Large intestine (tissue), 3 donors: ENCODE measurements around the gene HIBADH. TPM values are rescaled to one million over a fixed set of nuclear protein-coding genes. Genes with fewer than 3 reads are reported as not detected.

Experiments used
- DNase-seq, 2 donors: peaks; one replicate each; pipeline versions ENCODE4 v3.0.0 to v3.0.0-alpha.2; 2013
- H3K27ac ChIP-seq: one replicate; pipeline ENCODE4 v1.5.1; 2013; ENCODE audit warnings: low read length
- H3K27me3 ChIP-seq: 2 replicates; pipeline ENCODE4 v1.6.1; 2013; ENCODE audit warnings: low read length; ENCODE audit not compliant: control insufficient read depth, insufficient read depth
- H3K36me3 ChIP-seq: 2 replicates; pipeline ENCODE4 v1.6.1; 2013; ENCODE audit warnings: low read length; ENCODE audit not compliant: control insufficient read depth, insufficient read depth
- H3K4me1 ChIP-seq: one replicate; pipeline ENCODE4 v1.6.1; 2013; ENCODE audit warnings: low read length; ENCODE audit not compliant: control insufficient read depth, insufficient read depth
- H3K4me3 ChIP-seq: one replicate; pipeline ENCODE4 v1.5.1; 2013; ENCODE audit warnings: low read length
- H3K9me3 ChIP-seq: one replicate; pipeline ENCODE4 v1.6.1; 2013; ENCODE audit warnings: mild to moderate bottlenecking, low read depth, low read length, moderate library complexity; ENCODE audit not compliant: control insufficient read depth
- WGBS: methylation state at CpG from one replicate; pipeline ENCODE4 v1.1.5; 2013; ENCODE audit warnings: low lambda C conversion rate; ENCODE audit not compliant: insufficient coverage; 5-methylcytosine and 5-hydroxymethylcytosine counted together
- polyA plus RNA-seq: library from polyadenylated mRNA; unstranded; fragments of 120-200 nt; gene quantifications from one replicate; pipeline ENCODE4 v1.2.1, GENCODE V29; 2013

HIBADH gene
- polyA plus RNA-seq, 1 donor: 54.2 TPM

GRCh38 chr7:27482219-27482618, 180.5 kb downstream of the HIBADH start:
- no CpG with 5 or more reads among the region's 1 CpG for WGBS
- DNase-seq: no peak
- no peaks in the 10 kb centered on the region for H3K4me1 ChIP-seq

GRCh38 chr7:27478556-27478955, 184.1 kb downstream of the HIBADH start:
- no peaks in the 10 kb centered on the region for H3K36me3 ChIP-seq
- no peaks in the 10 kb centered on the region for H3K4me1 ChIP-seq
- no peak overlapping the region for H3K4me3 ChIP-seq
- peaks cover 3% of the 10 kb centered on the region for H3K27me3 ChIP-seq
- no peak for DNase-seq
- no peaks in the 10 kb centered on the region for H3K9me3 ChIP-seq
- no peak overlapping the region for H3K27ac ChIP-seq

More at GRCh38 chr7:27482219-27482618, 180.5 kb downstream of the HIBADH start:
- no peak overlapping the region for H3K27ac ChIP-seq
- no peaks in the 10 kb centered on the region for H3K9me3 ChIP-seq
- peaks cover 2% of the 10 kb centered on the region for H3K27me3 ChIP-seq
- no peak overlapping the region for H3K4me3 ChIP-seq
- H3K36me3 ChIP-seq: no peaks in the 10 kb centered on the region

- DNase-seq: no peak
- WGBS: no CpG with 5 or more reads among the region's 1 CpG
These were observed 184.6 kb downstream of the HIBADH start for GRCh38 chr7:27478084-27478483.

GRCh38 chr7:27476493-27476892, 186.2 kb downstream of the HIBADH start:
- Histone ChIP-seq H3K27ac (no peak overlapping the region), H3K9me3 (no peaks in the 10 kb centered on the region), H3K36me3 (no peaks in the 10 kb centered on the region), H3K4me3 (no peak overlapping the region), H3K27me3 (peaks cover 3% of the 10 kb centered on the region), H3K4me1 (no peaks in the 10 kb centered on the region)
- no peak for DNase-seq
- WGBS: 75% methylated on average over 2 of the region's 2 CpGs

More at GRCh38 chr7:27478084-27478483, 184.6 kb downstream of the HIBADH start:
- Histone ChIP-seq H3K4me3 (no peak overlapping the region), H3K36me3 (no peaks in the 10 kb centered on the region), H3K4me1 (no peaks in the 10 kb centered on the region), H3K9me3 (no peaks in the 10 kb centered on the region), H3K27ac (no peak overlapping the region), H3K27me3 (peaks cover 3% of the 10 kb centered on the region)

Other genes with a start within 250 kb of the HIBADH start
- gene TAX1BP1, start 77.3 kb upstream of the HIBADH start, polyA plus RNA-seq: 93.9 TPM